Gastrocnemius medialis (tissue), 4 donors: ENCODE data around the gene DOCK7.
"Not testable (repeated sequence)": the region's sequence is repeated elsewhere in the genome, so short reads cannot be mapped to it uniquely, and the experiment has no call there.

Experiments
- CTCF ChIP-seq, 5 experiments: fragments of 450-650 bp in 3 of 5; fragments of 200-600 bp in 2 of 5; sonication (generic) in 2 of 5; IDR thresholded peaks in 4 of 5; conservative IDR thresholded peaks in 1 of 5; 1 replicate in 4 of 5; 2 replicates in 1 of 5; pipeline ENCODE4 v1.5.1; 2016 to 2019; ENCODE audit warnings: antibody characterized with exemption in 5 of 5, mild to moderate bottlenecking in 3 of 5, moderate library complexity in 3 of 5
- POLR2A ChIP-seq, 2 donors: fragments of 450-650 bp; IDR thresholded peaks; one replicate each; pipeline ENCODE4 v1.6.1; 2017; ENCODE audit warnings: antibody characterized with exemption in 2 of 2, mild to moderate bottlenecking in 2 of 2, moderate library complexity in 2 of 2

GRCh38 chr1:62567926-62568325 lies 120.3 kb downstream of the DOCK7 start:
- TF ChIP-seq CTCF (IDR thresholded peaks at IDR 0.05 in 4 of 5, conservative IDR thresholded peaks at IDR 0.05 in 1 of 5); POLR2A (IDR thresholded peaks at IDR 0.05): not testable (repeated sequence)
